HepG2 (cell line): ENCODE measurements around the gene IGFBP5. TPM values are rescaled to one million over a fixed set of nuclear protein-coding genes. Genes with fewer than 3 reads are reported as not detected.

Source experiments
- BCL3 ChIP-seq: sonication (generic); formaldehyde crosslinking; IDR thresholded peaks from 2 replicates; pipeline ENCODE4 v1.5.1; 2020; ENCODE audit warnings: mild to moderate bottlenecking, missing genetic modification reagents, moderate library complexity
- CBX2 ChIP-seq, 2 experiments: fragments of 200-600 bp in 1 of 2; sonication (generic); formaldehyde crosslinking in 1 of 2; IDR thresholded peaks; 2 replicates each; pipeline versions ENCODE4 v1.7.0 to v1.8.1; 2018 to 2022; ENCODE audit warnings: low read depth in 2 of 2, low read length in 1 of 2, mild to moderate bottlenecking in 1 of 2, missing genetic modification reagents in 1 of 2
- HMGXB4 ChIP-seq, 2 experiments: sonication (generic) in 1 of 2; formaldehyde crosslinking in 1 of 2; IDR thresholded peaks; 2 replicates each; pipeline versions ENCODE4 v1.4.0 to v1.6.1; 2018 to 2020; ENCODE audit warnings: missing genetic modification reagents in 2 of 2, borderline replicate concordance in 1 of 2, low read depth in 1 of 2, mild to moderate bottlenecking in 1 of 2, missing biosample characterization in 1 of 2
- LCORL ChIP-seq, 2 experiments: fragments of 450-650 bp in 1 of 2; sonication (generic) in 1 of 2; formaldehyde crosslinking in 1 of 2; IDR thresholded peaks; 2 replicates each; pipeline versions ENCODE4 v1.5.0 to v1.6.1; 2017 to 2020; ENCODE audit warnings: antibody characterized with exemption in 1 of 2, missing genetic modification reagents in 1 of 2
- MXD3 ChIP-seq: IDR thresholded peaks from 2 replicates; pipeline ENCODE4 v1.6.1; 2016; ENCODE audit warnings: mild to moderate bottlenecking, missing biosample characterization, missing genetic modification reagents
- NR0B2 ChIP-seq: sonication (generic); formaldehyde crosslinking; IDR thresholded peaks from 2 replicates; pipeline ENCODE4 v1.4.0; 2020; ENCODE audit warnings: mild to moderate bottlenecking, missing genetic modification reagents
- TFDP2 ChIP-seq: sonication (generic); formaldehyde crosslinking; IDR thresholded peaks from 2 replicates; pipeline ENCODE4 v1.4.0; 2020; ENCODE audit warnings: missing genetic modification reagents
- ZBTB25 ChIP-seq: IDR thresholded peaks from 2 replicates; pipeline ENCODE4 v1.6.1; 2018; ENCODE audit warnings: missing genetic modification reagents
- ZBTB4 ChIP-seq: sonication (generic); formaldehyde crosslinking; IDR thresholded peaks from 2 replicates; pipeline ENCODE4 v1.4.0; 2020; ENCODE audit warnings: missing genetic modification reagents, mild to moderate bottlenecking, borderline replicate concordance
- ZNF143 ChIP-seq: sonication (generic); formaldehyde crosslinking; IDR thresholded peaks from 2 replicates; pipeline ENCODE4 v1.4.0; 2020; ENCODE audit warnings: missing genetic modification reagents
- ZNF263 ChIP-seq: sonication (generic); formaldehyde crosslinking; IDR thresholded peaks from 2 replicates; pipeline ENCODE4 v1.4.0; 2020; ENCODE audit warnings: missing genetic modification reagents
- ZNF446 ChIP-seq: sonication (generic); formaldehyde crosslinking; IDR thresholded peaks from 2 replicates; pipeline ENCODE4 v1.5.0; 2020; ENCODE audit warnings: mild to moderate bottlenecking, missing genetic modification reagents
- ZNF567 ChIP-seq: sonication (generic); formaldehyde crosslinking; IDR thresholded peaks from 2 replicates; pipeline ENCODE4 v1.8.1; 2023; ENCODE audit warnings: mild to moderate bottlenecking, missing genetic modification reagents, borderline replicate concordance
- ZNF660 ChIP-seq: sonication (generic); formaldehyde crosslinking; IDR thresholded peaks from 2 replicates; pipeline ENCODE4 v1.5.1; 2020; ENCODE audit warnings: mild to moderate bottlenecking, low read depth, missing genetic modification reagents, borderline replicate concordance
- ZNF724P ChIP-seq: sonication (generic); formaldehyde crosslinking; IDR thresholded peaks from 2 replicates; pipeline ENCODE4 v1.8.0; 2022; ENCODE audit warnings: missing genetic modification reagents, borderline replicate concordance
- ZNF75D ChIP-seq: sonication (generic); formaldehyde crosslinking; IDR thresholded peaks from 2 replicates; pipeline ENCODE4 v1.8.1; 2023; ENCODE audit warnings: missing genetic modification reagents, mild to moderate bottlenecking, borderline replicate concordance
- polyA plus RNA-seq, 8 experiments: library from polyadenylated mRNA; depleted of rRNA in 3 of 8; stranded (reverse) in 7 of 8; unstranded in 1 of 8; fragments of >200 nt; fragmentation: Illumina TruSeq in 4 of 8; extraction: Trizol in 4 of 8; gene quantifications; 2 replicates each; pipeline versions ENCODE4 v1.2.1 to v1.2.3, GENCODE V29; 2011 to 2016; ENCODE audit warnings: low read depth in 4 of 8, missing spikeins in 1 of 8, mixed read lengths in 1 of 8; ENCODE audit not compliant: insufficient read depth in 1 of 8
- total RNA-seq, 5 experiments: library from RNA; depleted of rRNA; stranded (reverse); fragments of >200 nt; fragmentation: Illumina TruSeq; extraction: Trizol; gene quantifications; 2 replicates each; pipeline ENCODE4 v1.2.3, GENCODE V29; 2016; ENCODE audit warnings: low read depth in 1 of 5

The IGFBP5 gene
- total and polyA plus RNA-seq, 2 of the 13 experiments (the other 11 are each of a cell fraction or from before 2014, with no cell fraction given): 0.15 TPM; not detected in 1

- TF ChIP-seq HMGXB4 (CRISPR knock-in tag; IDR thresholded peaks at IDR 0.05; ENCODE audit: borderline replicate concordance in 1 of 2, low read depth in 1 of 2) (no peak), NR0B2 (CRISPR knock-in tag) (no peak), LCORL (IDR thresholded peaks at IDR 0.05) (no peak), LCORL (CRISPR knock-in tag; IDR thresholded peaks at IDR 0.05) (no peak), ZBTB25 (CRISPR knock-in tag) (no peak), ZNF446 (no peak), ZNF660 (CRISPR knock-in tag) (no peak), ZNF724P (CRISPR knock-in tag) (no peak), CBX2 (IDR thresholded peaks at IDR 0.05; ENCODE audit: low read depth, low read length) (no peak), CBX2 (CRISPR knock-in tag; IDR thresholded peaks at IDR 0.05; ENCODE audit: low read depth) (no peak), BCL3 (CRISPR knock-in tag) (no peak), ZNF75D (CRISPR knock-in tag) (no peak), ZNF143 (CRISPR knock-in tag) (no peak), ZNF263 (CRISPR knock-in tag) (no peak), MXD3 (CRISPR knock-in tag) (no peak), ZBTB4 (CRISPR knock-in tag) (no peak), ZNF567 (CRISPR knock-in tag) (no peak), TFDP2 (CRISPR knock-in tag) (no peak)
Measured at GRCh38 chr2:216650626-216651257, 44.6 kb downstream of the IGFBP5 start (continued).
